SK-N-SH (cell line): Measurements from ENCODE around the gene NYNRIN. TPM values are rescaled to one million over a fixed set of nuclear protein-coding genes. Genes with fewer than 3 reads are reported as not detected.

Experiments used
- CTCF ChIA-PET: fragments of 300-600, 350-600 bp; formaldehyde crosslinking; extraction: SDS; loops from one replicate; lab custom pipeline; 2021; lab: Yijun Ruan, JAX
- POLR2A ChIA-PET: fragments of 350-600 bp; sonication (Branson Sonifier 250); formaldehyde crosslinking; extraction: SDS; loops from one replicate; lab custom pipeline; 2020; ENCODE audit warnings: antibody characterized with exemption, inconsistent platforms; lab: Yijun Ruan, JAX
- DNase-seq: peaks from one replicate; pipeline ENCODE4 v3.0.0; 2012
- H2AFZ ChIP-seq: fragments of 200-600 bp; sonication (generic); 2 replicates; pipeline ENCODE4 v1.8.1; 2016; ENCODE audit warnings: antibody characterized with exemption, mild to moderate bottlenecking, low read depth
- H3F3A ChIP-seq: fragments of 200-600 bp; sonication (generic); replicated peaks from 2 replicates; pipeline ENCODE3; 2016; ENCODE audit warnings: antibody characterized with exemption, mild to moderate bottlenecking; ENCODE audit not compliant: insufficient read depth
- H3K27ac ChIP-seq, 2 experiments: fragments of 200-500 bp in 1 of 2; fragments of 200-600 bp in 1 of 2; sonication (Bioruptor generic) in 1 of 2; sonication (generic), shearing (Covaris generic) in 1 of 2; 2 replicates each; pipeline versions ENCODE4 v1.5.1 to v1.6.1; 2014 to 2016; ENCODE audit warnings: low read depth in 2 of 2, inconsistent platforms in 1 of 2, low read length in 1 of 2, mild to moderate bottlenecking in 1 of 2, mixed read lengths in 1 of 2
- H3K27me3 ChIP-seq: fragments of 200-600 bp; sonication (generic), shearing (Covaris generic); 2 replicates; pipeline ENCODE4 v1.6.1; 2016; ENCODE audit warnings: mixed run types; ENCODE audit not compliant: insufficient read depth
- H3K36me3 ChIP-seq, 2 experiments: fragments of 200-500 bp in 1 of 2; fragments of 200-600 bp in 1 of 2; sonication (Bioruptor generic) in 1 of 2; sonication (generic) in 1 of 2; replicated peaks in 1 of 2; 2 replicates each; pipeline versions ENCODE3 to v1.5.1; 2014 to 2016; ENCODE audit warnings: low read length in 1 of 2, mild to moderate bottlenecking in 1 of 2; ENCODE audit not compliant: insufficient read depth in 2 of 2, control insufficient read depth in 1 of 2
- H3K4me1 ChIP-seq, 2 experiments: fragments of 200-500 bp in 1 of 2; fragments of 200-600 bp in 1 of 2; sonication (Bioruptor generic) in 1 of 2; sonication (generic), shearing (Covaris generic) in 1 of 2; 2 replicates each; pipeline versions ENCODE4 v1.5.1 to v1.6.1; 2014 to 2016; ENCODE audit warnings: low read depth in 1 of 2, low read length in 1 of 2, mixed run types in 1 of 2; ENCODE audit not compliant: insufficient read depth in 2 of 2, control insufficient read depth in 1 of 2
- H3K4me2 ChIP-seq: fragments of 200-600 bp; sonication (generic), shearing (Covaris generic); 2 replicates; pipeline ENCODE4 v1.6.1; 2017; ENCODE audit warnings: mixed run types
- H3K4me3 ChIP-seq, 2 experiments: fragments of 200-500 bp in 1 of 2; fragments of 200-600 bp in 1 of 2; sonication (Bioruptor generic) in 1 of 2; sonication (generic), shearing (Covaris generic) in 1 of 2; 2 replicates each; pipeline versions ENCODE4 v1.5.1 to v1.8.1; 2014 to 2016; ENCODE audit warnings: low read depth in 2 of 2, inconsistent platforms in 1 of 2, low read length in 1 of 2, mild to moderate bottlenecking in 1 of 2, mixed read lengths in 1 of 2, moderate library complexity in 1 of 2
- H3K79me2 ChIP-seq: fragments of 200-600 bp; sonication (generic); 2 replicates; pipeline ENCODE4 v1.8.1; 2017; ENCODE audit warnings: mild to moderate bottlenecking; ENCODE audit not compliant: insufficient read depth
- H3K9ac ChIP-seq: fragments of 200-600 bp; sonication (generic); 2 replicates; pipeline ENCODE4 v1.6.1; 2017; ENCODE audit warnings: mixed run types
- H3K9me2 ChIP-seq: fragments of 200-600 bp; sonication (generic); 2 replicates; pipeline ENCODE4 v1.6.1; 2017; ENCODE audit warnings: mixed run types
- H3K9me3 ChIP-seq: fragments of 200-600 bp; sonication (generic); 2 replicates; pipeline ENCODE4 v1.6.1; 2017; ENCODE audit warnings: mixed run types, mild to moderate bottlenecking, moderate library complexity
- H4K20me1 ChIP-seq: fragments of 200-600 bp; sonication (generic); 2 replicates; pipeline ENCODE4 v1.6.1; 2017; ENCODE audit warnings: mild to moderate bottlenecking, mixed run types; ENCODE audit not compliant: insufficient read depth
- CHD2 ChIP-seq: fragments of 150-350 bp; IDR thresholded peaks from 2 replicates; pipeline ENCODE4 v1.6.1; 2018; ENCODE audit warnings: low read length; ENCODE audit not compliant: partially characterized antibody
- CTCF ChIP-seq: fragments of 200-600 bp; sonication (generic); IDR thresholded peaks from 2 replicates; pipeline ENCODE4 v1.6.1; 2017; ENCODE audit warnings: antibody characterized with exemption, mild to moderate bottlenecking, moderate library complexity
- ELF1 ChIP-seq: IDR thresholded peaks from 2 replicates; pipeline ENCODE4 v1.4.0; 2012
- EZH2phosphoT487 ChIP-seq: fragments of 200-600 bp; sonication (generic); IDR thresholded peaks from 2 replicates; pipeline ENCODE4 v1.6.1; 2017; ENCODE audit warnings: low read depth, mixed run types, mild to moderate bottlenecking, antibody characterized with exemption, moderate library complexity, borderline replicate concordance
- FOSL2 ChIP-seq: IDR thresholded peaks from 2 replicates; pipeline ENCODE4 v1.4.0; 2012; ENCODE audit warnings: low read depth, mild to moderate bottlenecking, moderate library complexity, borderline replicate concordance
- FOXJ3 ChIP-seq: sonication (generic); formaldehyde crosslinking; IDR thresholded peaks from 2 replicates; pipeline ENCODE4 v1.5.1; 2020; ENCODE audit warnings: mild to moderate bottlenecking, missing genetic modification reagents
- GATA2 ChIP-seq: sonication (generic); formaldehyde crosslinking; IDR thresholded peaks from 2 replicates; pipeline ENCODE4 v1.5.0; 2020; ENCODE audit warnings: mild to moderate bottlenecking, missing genetic modification reagents
- IRF3 ChIP-seq: fragments of 150-350 bp; IDR thresholded peaks from 2 replicates; pipeline ENCODE4 v1.6.1; 2016; ENCODE audit warnings: mild to moderate bottlenecking, low read depth, low read length
- MEF2A ChIP-seq: IDR thresholded peaks from 2 replicates; pipeline ENCODE4 v1.4.0; 2012; ENCODE audit warnings: low read depth, borderline replicate concordance
- NRF1 ChIP-seq: IDR thresholded peaks from 2 replicates; pipeline ENCODE4 v1.6.1; 2012; ENCODE audit warnings: low read depth, mild to moderate bottlenecking, low read length
- POLR2AphosphoS5 ChIP-seq: IDR thresholded peaks from 2 replicates; pipeline ENCODE4 v1.6.1; 2012; ENCODE audit warnings: low read depth, low read length
- RAD21 ChIP-seq: IDR thresholded peaks from 2 replicates; pipeline ENCODE4 v1.6.1; 2012; ENCODE audit warnings: mild to moderate bottlenecking, low read length
- SIN3A ChIP-seq: IDR thresholded peaks from 2 replicates; pipeline ENCODE4 v1.6.1; 2012; ENCODE audit warnings: low read depth, mild to moderate bottlenecking, low read length, moderate library complexity, borderline replicate concordance
- SMC3 ChIP-seq: IDR thresholded peaks from 2 replicates; pipeline ENCODE4 v1.6.1; 2012; ENCODE audit warnings: low read depth, low read length, improper control_type of control experiment
- TAF1 ChIP-seq: IDR thresholded peaks from 2 replicates; pipeline ENCODE4 v1.6.1; 2012; ENCODE audit warnings: low read depth, mild to moderate bottlenecking, low read length, moderate library complexity, borderline replicate concordance
- TEAD4 ChIP-seq: IDR thresholded peaks from 2 replicates; pipeline ENCODE4 v1.4.0; 2012; ENCODE audit warnings: mild to moderate bottlenecking, borderline replicate concordance; ENCODE audit not compliant: insufficient read depth
- USF2 ChIP-seq: fragments of 150-350 bp; IDR thresholded peaks from 2 replicates; pipeline ENCODE4 v1.6.1; 2017; ENCODE audit warnings: antibody characterized with exemption, low read length, low read depth, borderline replicate concordance
- WGBS: methylation state at CpG from one replicate; pipeline ENCODE4 v1.1.6; 2017; ENCODE audit warnings: low lambda C conversion rate; 5-methylcytosine and 5-hydroxymethylcytosine counted together
- polyA plus RNA-seq, 3 experiments: library from polyadenylated mRNA; depleted of rRNA; stranded (reverse); fragments of >200 nt; gene quantifications; 2 replicates each; pipeline ENCODE4 v1.2.3, GENCODE V29; 2012
- TF ChIP-seq, protein P1 (sequence below): IDR thresholded peaks from 2 replicates; pipeline ENCODE4; 2012

The NYNRIN gene
- polyA plus RNA-seq, 1 of the 3 experiments (the other 2 are of a cell fraction), result 4.8 TPM

- H4K20me1 ChIP-seq, result no peaks in the 10 kb centered on the region
- no peaks in the 10 kb centered on the region for H3K9me2 ChIP-seq
- no peak overlapping the region for H3K27ac ChIP-seq
- no peak overlapping the region for H3K4me3 ChIP-seq
- POLR2A ChIA-PET, result interaction anchor here (1.2 kb wide), 1 partner anchor 45 kb away, joined by 5 read pairs; no protein-coding TSS in a partner anchor
- CTCF ChIA-PET, result interaction anchor here (0.6 to 4.6 kb wide), 18 partner anchors 10 to 103 kb away, joined by 3 to 37 read pairs (median 4); partner anchors contain the start of genes CBLN3, KHNYN, NFATC4 and NYNRIN
- no peaks in the 10 kb centered on the region for H3K79me2 ChIP-seq
- H3K27me3 ChIP-seq, result no peaks in the 10 kb centered on the region
- DNase-seq, result peak; percentile 77
- no peak overlapping the region for H3K9ac ChIP-seq
- no peaks in the 10 kb centered on the region for H3K9me3 ChIP-seq
- TF ChIP-seq CTCF, result peak; percentile 73
- peak; percentile 84 for TF ChIP-seq SMC3
- TF ChIP-seq CHD2, result no peak
- peak; percentile 72 for TF ChIP-seq RAD21
- TF ChIP-seq, all 33 proteins: peak for 3
- WGBS, result 71% methylated on average over 12 of the region's 16 CpGs
- Histone ChIP-seq H2AFZ (no peak overlapping the region), H3K36me3 (peaks cover 0 to 10% of the 10 kb centered on the region in 2 experiments), H3K4me2 (no peak overlapping the region), H3K4me1 (no peaks in the 10 kb centered on the region; a peak in 1 of 4 replicates), H3F3A (no peaks in the 10 kb centered on the region)
These were observed 12.9 kb downstream of the NYNRIN start for GRCh38 chr14:24411443-24412389.

DNA sequence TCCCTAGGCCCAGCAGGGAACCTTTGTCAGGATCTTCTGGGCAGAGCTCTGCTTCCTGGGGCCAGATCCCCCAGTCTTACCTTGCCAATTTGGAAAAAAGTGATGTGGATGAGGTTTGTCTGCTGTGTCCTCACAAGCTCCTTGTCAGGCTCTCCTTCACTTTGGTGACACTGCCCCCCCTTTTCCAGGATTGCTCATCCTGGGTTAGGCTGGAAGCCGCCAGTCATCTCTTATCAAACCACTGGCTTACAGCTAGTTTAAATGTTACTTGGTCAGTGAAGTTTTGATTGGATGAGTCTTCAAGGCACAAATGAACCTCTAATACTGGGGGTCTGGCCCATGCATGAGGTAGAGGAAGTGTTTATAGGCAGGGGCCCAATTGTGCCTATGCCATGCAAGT lies 15.3 kb downstream of the NYNRIN start:
- CTCF ChIA-PET, result interaction anchor here (1.1 to 4.6 kb wide), 6 partner anchors 14 to 85 kb away, joined by 3 to 37 read pairs (median 13); partner anchors contain the start of genes KHNYN and NYNRIN
- Histone ChIP-seq H3K36me3 (peaks cover 0 to 6% of the 10 kb centered on the region in 2 experiments), H3K4me1 (no peaks in the 10 kb centered on the region; a peak in 1 of 4 replicates), H3K27me3 (no peaks in the 10 kb centered on the region), H3K79me2 (no peaks in the 10 kb centered on the region), H4K20me1 (no peaks in the 10 kb centered on the region), H3K9me3 (no peaks in the 10 kb centered on the region), H3K9me2 (no peaks in the 10 kb centered on the region), H3K4me3 (no peak overlapping the region), H3K4me2 (no peak overlapping the region), H3K27ac (no peak overlapping the region), H3F3A (no peaks in the 10 kb centered on the region), H2AFZ (no peak overlapping the region), H3K9ac (no peak overlapping the region)
- 75% methylated on average over 1 of the region's 1 CpG for WGBS
- no peak for DNase-seq
- POLR2A ChIA-PET, result no interaction called here
- TF ChIP-seq CTCF, result no peak
- TF ChIP-seq EZH2phosphoT487, result no peak
- no peak for TF ChIP-seq FOSL2
- no peak for TF ChIP-seq FOXJ3
- TF ChIP-seq, protein P1, sequence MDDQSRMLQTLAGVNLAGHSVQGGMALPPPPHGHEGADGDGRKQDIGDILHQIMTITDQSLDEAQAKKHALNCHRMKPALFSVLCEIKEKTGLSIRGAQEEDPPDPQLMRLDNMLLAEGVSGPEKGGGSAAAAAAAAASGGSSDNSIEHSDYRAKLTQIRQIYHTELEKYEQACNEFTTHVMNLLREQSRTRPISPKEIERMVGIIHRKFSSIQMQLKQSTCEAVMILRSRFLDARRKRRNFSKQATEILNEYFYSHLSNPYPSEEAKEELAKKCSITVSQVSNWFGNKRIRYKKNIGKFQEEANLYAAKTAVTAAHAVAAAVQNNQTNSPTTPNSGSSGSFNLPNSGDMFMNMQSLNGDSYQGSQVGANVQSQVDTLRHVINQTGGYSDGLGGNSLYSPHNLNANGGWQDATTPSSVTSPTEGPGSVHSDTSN, result no peak
- no peak for TF ChIP-seq POLR2AphosphoS5
- no peak for TF ChIP-seq USF2
- TF ChIP-seq TAF1, result no peak
- no peak for TF ChIP-seq MEF2A
- no peak for TF ChIP-seq IRF3
- TF ChIP-seq GATA2 (CRISPR knock-in tag), result no peak
- no peak for TF ChIP-seq ELF1
- no peak for TF ChIP-seq NRF1
- TF ChIP-seq SIN3A, result no peak
- TF ChIP-seq TEAD4, result no peak
